Measurements from ENCODE around the gene COL6A3.
A peak's percentile ranks its signal among the peaks of the same experiment; 100 is the strongest.
"Not testable (repeated sequence)": the region's sequence is repeated elsewhere in the genome, so short reads cannot be mapped to it uniquely, and the experiment has no call there.

COL6A3 gene

DNA sequence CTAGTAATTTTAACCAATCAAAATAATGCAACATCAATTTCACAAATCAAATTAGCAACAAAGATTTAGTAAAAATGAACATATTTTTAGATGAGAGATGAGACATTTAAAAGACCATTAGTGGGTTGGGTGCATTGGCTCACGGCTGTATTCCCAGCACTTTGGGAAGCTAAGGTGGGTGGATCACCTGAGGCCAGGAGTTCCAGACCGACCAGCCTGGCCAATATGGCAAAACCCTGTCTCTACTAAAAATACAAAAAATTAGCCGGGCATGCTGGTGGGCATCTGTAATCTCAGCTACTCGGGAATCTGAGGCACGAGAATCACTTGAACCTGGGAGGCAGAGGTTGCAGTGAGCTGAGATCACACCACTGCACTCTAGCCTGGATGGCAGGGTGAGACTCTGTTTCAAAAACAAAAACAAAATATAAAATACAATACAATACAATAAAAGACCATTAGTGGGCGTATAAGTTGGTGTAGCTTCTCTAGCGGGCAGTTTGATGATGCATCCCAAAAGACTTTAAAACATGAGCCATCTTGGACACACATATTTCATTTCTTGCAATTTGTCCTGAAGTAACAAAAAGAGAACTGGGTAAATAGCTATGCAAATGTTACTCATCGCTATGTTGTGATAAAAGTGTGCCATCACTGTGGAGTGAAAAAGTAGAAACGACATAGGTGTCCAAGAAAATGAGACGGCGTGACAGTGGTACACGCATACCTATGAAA, 101.8 kb downstream of the COL6A3 start:
- DNase-seq: no peak

- DNase-seq: no peak
These were observed 103.3 kb downstream of the COL6A3 start for GRCh38 chr2:237310515-237311114.

DNA sequence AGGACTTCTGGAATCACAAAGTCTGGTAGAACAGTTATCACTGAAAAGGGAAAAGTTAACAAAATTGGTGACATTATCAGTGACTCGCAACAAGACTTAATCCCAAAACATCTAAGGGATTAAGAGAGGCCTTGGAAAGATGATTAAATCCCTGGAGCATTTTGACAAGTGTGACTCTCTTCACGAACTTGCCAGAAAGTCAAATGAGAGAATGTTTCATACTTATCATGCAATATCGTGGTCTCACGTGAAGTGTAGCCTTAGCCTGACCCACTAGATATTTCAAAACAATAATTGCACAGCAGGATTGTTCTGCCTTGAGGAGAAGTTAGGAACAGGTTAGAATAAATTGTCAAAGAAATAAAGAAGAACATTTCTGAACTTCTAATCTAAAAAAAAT, 104.5 kb downstream of the COL6A3 start:
- DNase-seq: no peak

DNA sequence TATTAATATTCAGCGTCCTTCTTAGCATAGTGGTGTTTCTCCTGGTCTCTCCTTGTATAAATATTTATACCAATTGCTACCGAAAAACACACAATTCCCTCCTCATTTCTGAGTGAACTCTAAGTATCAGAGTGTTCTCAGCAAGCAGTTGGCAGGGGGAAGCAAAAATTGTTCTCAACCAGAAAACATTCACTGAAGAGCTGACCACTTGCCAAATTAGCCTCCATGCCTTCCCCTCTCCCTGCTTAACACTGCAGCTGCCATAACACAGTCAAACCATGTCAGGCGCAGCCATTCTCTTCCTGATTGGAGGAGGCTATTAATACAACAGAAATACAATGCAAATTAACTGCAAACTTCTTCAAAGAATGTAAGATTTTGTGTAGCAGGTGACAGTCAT, 105.0 kb downstream of the COL6A3 start:
- DNase-seq: peak; percentile 24

- DNase-seq: no peak
These were observed 106.5 kb downstream of the COL6A3 start for GRCh38 chr2:237307474-237307873.

DNA sequence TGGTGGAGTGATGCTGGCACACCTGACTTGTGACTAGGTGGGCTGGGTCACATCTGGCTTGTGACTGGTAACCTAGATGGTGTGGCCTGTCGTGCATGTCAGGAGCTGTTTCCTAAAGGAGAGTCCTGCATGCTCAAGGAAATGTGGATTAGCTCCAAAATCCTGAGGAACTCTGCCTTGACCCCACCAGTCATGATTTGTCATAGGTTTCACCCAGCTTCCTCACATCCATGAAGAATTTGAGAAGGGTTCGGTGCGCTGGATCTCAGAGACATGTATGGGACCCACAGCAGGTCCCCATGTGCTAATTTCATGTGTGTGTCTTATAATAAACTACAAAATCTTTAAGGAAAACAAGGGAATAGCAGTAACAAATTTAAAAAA, 107.2 kb downstream of the COL6A3 start:
- DNase-seq: no peak

- no peak for DNase-seq
These were observed 107.7 kb downstream of the COL6A3 start for GRCh38 chr2:237306083-237306786.

GRCh38 chr2:237305579-237305978, 108.4 kb downstream of the COL6A3 start:
- no peak for DNase-seq

GRCh38 chr2:237304763-237305514, 109.0 kb downstream of the COL6A3 start:
- peak; percentile 77 for DNase-seq

DNA sequence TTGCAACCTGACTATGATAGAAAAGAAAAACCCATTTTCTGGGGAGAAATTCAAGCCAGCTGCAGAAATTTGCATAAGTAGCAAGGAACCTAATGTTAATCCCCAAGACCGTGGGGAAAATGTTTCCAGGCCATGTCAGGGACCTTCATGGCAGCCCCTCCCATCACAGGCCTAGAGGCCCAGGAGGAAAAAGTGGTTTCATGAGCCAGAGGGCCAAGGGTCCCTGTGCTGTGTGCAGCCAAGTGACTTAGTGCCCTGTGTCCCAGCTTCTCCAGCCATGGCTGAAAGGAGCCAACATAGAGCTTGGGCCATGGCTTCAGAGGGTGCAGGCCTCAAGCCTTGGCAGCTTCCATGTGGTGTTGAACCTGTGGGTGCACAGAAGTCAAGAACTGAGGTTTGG, 110.7 kb downstream of the COL6A3 start:
- not testable (repeated sequence) for DNase-seq

DNA sequence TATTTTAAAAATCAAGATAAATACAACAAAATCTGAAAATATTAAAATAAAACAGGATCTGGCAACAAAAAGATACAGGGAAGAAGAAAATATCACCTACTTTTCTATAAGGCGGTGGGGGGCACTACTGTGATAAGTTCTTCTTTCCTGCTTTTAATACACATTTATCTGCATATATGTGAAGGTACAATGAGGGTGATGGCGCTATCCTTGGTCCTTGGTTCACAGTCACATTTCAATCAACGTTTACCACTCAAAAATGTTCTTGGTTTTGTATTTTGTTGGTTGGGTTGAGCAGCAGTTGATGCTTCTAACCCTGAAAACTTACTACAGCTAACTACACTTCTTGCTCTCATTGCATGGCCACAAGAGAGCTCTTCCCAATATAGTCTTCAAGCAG, 112.4 kb downstream of the COL6A3 start:
- no peak for DNase-seq

DNA sequence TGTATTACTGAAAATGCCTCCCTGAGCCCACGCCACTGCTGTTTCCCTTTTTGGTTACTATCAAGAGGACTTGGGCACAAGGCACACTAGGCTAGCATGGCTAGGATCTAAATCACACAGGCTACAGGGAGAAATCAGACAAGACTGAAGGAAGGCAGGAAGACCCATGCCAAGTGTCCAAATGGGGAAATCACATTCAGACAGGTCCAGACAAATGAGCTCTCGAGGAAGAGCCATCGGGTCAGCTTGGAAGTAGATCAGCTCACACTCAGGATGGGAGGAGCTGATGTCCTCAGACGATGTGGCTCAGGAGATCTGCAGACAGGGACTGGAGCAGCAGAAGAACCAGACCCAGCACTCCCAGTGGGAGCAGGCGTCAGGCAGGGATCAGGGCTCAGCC, 113.2 kb downstream of the COL6A3 start:
- peak; percentile 75 for DNase-seq

DNA sequence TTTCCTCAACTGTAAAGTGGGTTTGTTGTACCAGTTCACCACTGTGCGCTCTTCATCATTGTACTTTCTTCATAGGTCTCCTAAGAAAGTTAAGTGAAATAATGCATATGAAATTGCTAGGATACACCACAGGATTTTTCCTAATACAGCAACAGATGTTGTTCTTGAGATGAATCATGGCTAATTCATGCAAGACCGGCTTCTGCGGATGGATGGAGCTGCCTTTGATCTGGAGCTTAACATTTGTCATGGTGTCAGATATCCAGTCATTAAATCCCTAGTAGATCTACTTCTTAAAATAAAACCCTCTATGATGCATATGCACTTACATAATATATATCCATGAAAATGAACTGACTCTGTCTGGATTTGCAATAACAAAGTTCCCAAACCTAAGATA, 114.1 kb downstream of the COL6A3 start:
- peak; percentile 95 for DNase-seq

GRCh38 chr2:237298151-237299118, 115.5 kb downstream of the COL6A3 start:
- no peak for DNase-seq

- peak; percentile 67 for DNase-seq
These were observed 116.4 kb downstream of the COL6A3 start for GRCh38 chr2:237297421-237298150.

- no peak for DNase-seq
These were observed 117.2 kb downstream of the COL6A3 start for GRCh38 chr2:237296756-237297155.

GRCh38 chr2:237295889-237296480, 118.0 kb downstream of the COL6A3 start:
- DNase-seq: no peak

GRCh38 chr2:237294460-237294859, 119.5 kb downstream of the COL6A3 start:
- DNase-seq: no peak

DNA sequence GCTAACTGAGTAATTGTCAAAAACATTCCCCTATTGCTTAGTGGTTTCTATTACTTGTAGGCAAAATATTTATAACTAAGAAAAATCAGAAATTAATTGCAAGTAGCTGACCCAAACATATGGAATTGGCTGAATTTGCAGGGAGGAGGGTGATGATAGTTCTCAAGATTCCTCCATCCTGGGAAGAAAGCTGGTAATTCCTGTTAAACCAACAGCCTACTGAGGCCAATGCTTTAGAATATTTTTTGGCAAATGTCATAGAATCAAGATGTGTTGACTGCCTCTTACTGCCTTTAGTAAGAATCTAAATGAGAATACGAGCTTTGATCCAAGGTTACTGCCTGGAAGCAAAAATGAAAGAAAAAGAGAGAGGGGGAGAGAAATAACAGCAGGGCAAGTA, 120.0 kb downstream of the COL6A3 start:
- peak; percentile 28 for DNase-seq

GRCh38 chr2:237291138-237291792, 122.7 kb downstream of the COL6A3 start:
- DNase-seq: peak; percentile 98
